ENCODE data around the gene NAV2.

DNA sequence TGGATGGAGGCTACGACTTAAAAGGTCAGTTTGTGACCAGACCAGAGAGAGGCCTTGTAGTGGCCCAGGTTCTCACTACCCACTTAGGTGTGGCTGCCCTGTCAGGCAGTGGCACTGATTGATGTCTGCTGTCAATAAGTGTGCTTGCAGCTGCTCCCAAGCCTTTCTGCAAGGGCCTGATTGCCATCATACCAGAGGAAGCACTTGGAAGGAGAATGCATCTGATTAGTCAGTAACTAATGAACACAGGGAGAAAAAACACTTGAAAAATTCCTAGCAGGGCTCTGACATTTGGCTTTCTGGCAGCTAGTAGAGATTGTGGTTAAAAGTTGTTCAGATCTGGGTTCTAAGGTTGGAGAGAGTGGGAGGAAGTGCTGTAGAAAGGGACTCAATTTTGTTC, 107.5 kb downstream of the NAV2 start:
- TF ChIP-seq POLR2AphosphoS5 (IDR thresholded peaks at IDR 0.05; ENCODE audit: borderline replicate concordance, low read depth, low read length) (no peak), EZH2 (IDR thresholded peaks at IDR 0.05) (no peak), FOXP2 (optimal IDR thresholded peaks at IDR 0.05; ENCODE audit: control extremely low read depth, extremely low read length, insufficient read depth) (no peak)

Data from SK-N-MC (cell line).